ENCODE results near the gene ACOX1.

Gene ACOX1

DNA sequence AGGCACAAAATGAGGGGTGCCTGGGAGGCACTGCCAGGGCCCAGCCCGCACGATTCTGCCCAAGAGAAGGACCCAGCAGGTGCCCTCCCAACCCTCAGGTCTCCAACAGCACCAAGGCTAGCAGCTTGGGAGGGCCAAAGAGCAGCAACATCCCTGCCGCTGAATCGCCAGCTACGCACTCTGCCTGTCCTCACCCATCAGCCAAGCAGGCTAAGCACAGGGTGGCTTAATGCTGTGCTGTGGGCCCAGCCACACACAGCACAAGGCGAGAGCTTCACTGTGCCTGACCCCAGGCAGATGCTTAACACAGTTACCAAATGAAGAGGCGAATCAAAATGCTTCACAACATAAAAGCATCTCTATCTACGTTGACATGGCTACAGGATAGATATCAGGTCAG is 63.7 kb downstream of the ACOX1 start:
- no peak for DNase-seq (ENCODE audit: insufficient read length, low spot score)
- no peak for FAIRE-seq
- TF ChIP-seq CTCF (IDR thresholded peaks at IDR 0.05; ENCODE audit: insufficient read depth, missing control alignments): no peak

DNA sequence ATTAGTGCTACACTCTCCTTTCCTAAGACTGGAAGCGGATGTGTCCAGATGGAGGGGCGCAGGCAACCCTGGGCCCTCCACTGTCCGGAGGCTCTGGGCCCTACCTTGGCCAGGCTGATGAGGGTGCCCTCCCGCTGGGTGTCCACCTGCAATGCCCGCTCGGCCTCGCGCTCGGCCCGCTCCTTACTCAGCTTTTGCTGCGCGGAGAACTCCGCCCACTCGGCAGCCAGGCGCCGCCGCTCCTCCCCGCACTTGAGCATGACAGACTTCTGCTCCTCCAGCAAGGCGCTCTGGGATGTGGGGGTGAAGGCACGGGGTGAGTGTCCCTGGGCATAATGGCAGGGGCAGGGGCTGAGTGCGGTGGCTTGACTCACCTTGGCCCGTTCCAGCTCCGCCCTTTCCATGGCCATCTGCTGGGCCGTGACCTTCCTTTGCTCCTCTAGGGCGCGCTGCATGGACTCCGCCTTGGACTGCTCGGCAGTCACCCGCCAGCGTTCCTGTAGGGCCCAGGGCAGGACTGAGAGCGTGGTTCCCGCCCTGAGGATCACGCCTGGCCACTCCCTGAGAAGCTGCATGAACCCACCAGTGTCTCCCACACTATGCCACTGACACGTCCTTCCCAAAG is 64.2 kb downstream of the ACOX1 start:
- FAIRE-seq (no peak), DNase-seq (ENCODE audit: insufficient read length, low spot score) (no peak)
- TF ChIP-seq CTCF (IDR thresholded peaks at IDR 0.05; ENCODE audit: insufficient read depth, missing control alignments): no peak

- DNase-seq (ENCODE audit: insufficient read length, low spot score) (no peak), FAIRE-seq (no peak)
- TF ChIP-seq CTCF (IDR thresholded peaks at IDR 0.05; ENCODE audit: insufficient read depth, missing control alignments): no peak
Observed at GRCh38 chr17:75913537-75914210, 65.3 kb downstream of the ACOX1 start.

GRCh38 chr17:75910699-75911098 is 68.3 kb downstream of the ACOX1 start:
- DNase-seq (ENCODE audit: insufficient read length, low spot score) (no peak), FAIRE-seq (no peak)
- TF ChIP-seq CTCF (IDR thresholded peaks at IDR 0.05; ENCODE audit: insufficient read depth, missing control alignments): no peak

DNA sequence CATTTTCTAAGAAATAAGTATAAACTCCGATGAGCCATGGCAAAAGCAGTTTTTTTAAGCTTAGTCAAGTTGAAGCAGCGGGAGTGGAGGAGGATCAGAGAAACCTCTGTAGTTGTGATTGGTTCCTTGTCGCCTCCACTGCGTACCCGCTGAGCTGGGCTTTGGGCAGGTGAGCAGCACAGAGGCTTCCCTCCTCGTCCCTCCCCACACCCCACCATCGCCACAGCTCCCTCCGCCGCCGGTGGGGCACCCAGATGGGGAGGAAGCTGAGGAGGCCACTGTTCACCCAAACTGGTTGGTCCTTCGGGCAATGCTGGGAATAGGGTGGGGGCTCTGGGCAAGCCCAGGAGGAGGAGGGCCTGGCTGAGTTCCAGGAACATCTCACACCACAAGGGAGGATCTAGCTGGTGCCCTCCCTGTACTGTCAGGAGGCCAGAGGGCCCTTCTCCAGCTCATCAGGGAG is 69.1 kb downstream of the ACOX1 start:
- FAIRE-seq (no peak), DNase-seq (ENCODE audit: insufficient read length, low spot score) (no peak)
- no peak for TF ChIP-seq CTCF (IDR thresholded peaks at IDR 0.05; ENCODE audit: insufficient read depth, missing control alignments)

GRCh38 chr17:75909051-75909811 is 69.7 kb downstream of the ACOX1 start:
- FAIRE-seq (no peak), DNase-seq (ENCODE audit: insufficient read length, low spot score) (no peak)
- TF ChIP-seq CTCF (IDR thresholded peaks at IDR 0.05; ENCODE audit: insufficient read depth, missing control alignments): no peak
